ENCODE data around the gene PDZD4. TPM values are rescaled to one million over a fixed set of nuclear protein-coding genes. Genes with fewer than 3 reads are reported as not detected.

PDZD4 gene
- total and polyA plus RNA-seq, 9 of the 15 experiments (the other 6 are each of a cell fraction or from before 2014, with no cell fraction given) = 0.05 to 0.38 (median 0.07) TPM; not detected in 5

- no peak for TF ChIP-seq ZNF551 (CRISPR knock-in tag; IDR thresholded peaks at IDR 0.05)
- TF ChIP-seq REST (IDR thresholded peaks at IDR 0.05; ENCODE audit: borderline replicate concordance) = peak; percentile 17; the same call in 1 of the 2 replicates
- no peak for TF ChIP-seq REST (CRISPR knock-in tag; IDR thresholded peaks at IDR 0.05; ENCODE audit: low read depth)
- TF ChIP-seq ZBTB1 (CRISPR knock-in tag; IDR thresholded peaks at IDR 0.05; ENCODE audit: borderline replicate concordance, low read depth) = no peak
- TF ChIP-seq FOXM1 (IDR thresholded peaks at IDR 0.05; ENCODE audit: low read depth) = no peak
- no peak for TF ChIP-seq FOXM1 (CRISPR knock-in tag; IDR thresholded peaks at IDR 0.05; ENCODE audit: low read depth)
- no peak for TF ChIP-seq USF1 (CRISPR knock-in tag; IDR thresholded peaks at IDR 0.05)
- no peak for TF ChIP-seq CREB3 (tag; conservative IDR thresholded peaks at IDR 0.05; ENCODE audit: low read depth)
- TF ChIP-seq UBTF (IDR thresholded peaks at IDR 0.05; ENCODE audit: borderline replicate concordance in 1 of 2, low read depth in 2 of 2, low read length in 2 of 2) = no peak
- no peak for TF ChIP-seq ZBTB8A (IDR thresholded peaks at IDR 0.05; ENCODE audit: partially characterized antibody)
- TF ChIP-seq TEAD2 (tag; IDR thresholded peaks at IDR 0.05) = no peak
- TF ChIP-seq PTRF (tag; IDR thresholded peaks at IDR 0.05) = no peak
- no peak for TF ChIP-seq ZNF431 (CRISPR knock-in tag; IDR thresholded peaks at IDR 0.05)
- no peak for TF ChIP-seq NR4A1 (CRISPR knock-in tag; IDR thresholded peaks at IDR 0.05)
- TF ChIP-seq NR4A1 (tag; IDR thresholded peaks at IDR 0.05) = no peak
Measured at GRCh38 chrX:153816831-153817690, 13.3 kb downstream of the PDZD4 start (continued).

Data from K562 (cell line).